H1 (cell line): ENCODE data around the gene GYPC. TPM values are rescaled to one million over a fixed set of nuclear protein-coding genes. Genes with fewer than 3 reads are reported as not detected.
A peak's percentile ranks its signal among the peaks of the same experiment; 100 is the strongest.

Experiments used
- CTCF ChIA-PET: fragments of 300-600 bp; sonication (Branson Sonifier 250); formaldehyde crosslinking; loops from one replicate; lab custom pipeline; 2021; ENCODE audit not compliant: partially characterized antibody; lab: Charles Lee
- POLR2A ChIA-PET: fragments of 300-600 bp; sonication (Branson Sonifier 250); formaldehyde crosslinking; loops from one replicate; lab custom pipeline; 2021; ENCODE audit warnings: inconsistent platforms; ENCODE audit not compliant: partially characterized antibody; lab: Charles Lee
- DNase-seq, 2 experiments: peaks; one replicate each; pipeline versions ENCODE4 v3.0.0 to v3.0.0-alpha.2; 2010 to 2022; ENCODE audit warnings: low spot score in 2 of 2, low read depth in 1 of 2, mixed read lengths in 1 of 2
- FAIRE-seq: peaks from 2 replicates; lab custom pipeline; 2011; peaks lifted over from hg19 to GRCh38; lab: Jason Lieb, UNC
- H2AFZ ChIP-seq: 2 replicates; pipeline ENCODE4 v1.8.1; 2012; ENCODE audit warnings: low read length, inconsistent platforms
- H2AK5ac ChIP-seq: 2 replicates; pipeline ENCODE4 v1.6.1; 2013; ENCODE audit warnings: low read depth, low read length
- H2BK120ac ChIP-seq: replicated peaks from 2 replicates; pipeline ENCODE3; 2013; ENCODE audit warnings: low read depth, low read length, inconsistent platforms
- H2BK12ac ChIP-seq: 2 replicates; pipeline ENCODE4 v1.6.1; 2013; ENCODE audit warnings: low read depth, low read length
- H2BK15ac ChIP-seq: 2 replicates; pipeline ENCODE4 v1.6.1; 2013; ENCODE audit warnings: low read length
- H2BK20ac ChIP-seq: 2 replicates; pipeline ENCODE4 v1.6.1; 2013; ENCODE audit warnings: low read length
- H2BK5ac ChIP-seq: 2 replicates; pipeline ENCODE4 v1.6.1; 2013; ENCODE audit warnings: low read depth, low read length
- H3K14ac ChIP-seq: 2 replicates; pipeline ENCODE4 v1.6.1; 2013; ENCODE audit warnings: inconsistent platforms; ENCODE audit not compliant: insufficient read length
- H3K18ac ChIP-seq: 2 replicates; pipeline ENCODE4 v1.6.1; 2013; ENCODE audit warnings: low read length; ENCODE audit errors: extremely low read depth
- H3K23ac ChIP-seq: 2 replicates; pipeline ENCODE4 v1.6.1; 2013; ENCODE audit warnings: inconsistent platforms; ENCODE audit not compliant: insufficient read length
- H3K23me2 ChIP-seq: 2 replicates; pipeline ENCODE4 v1.6.1; 2013; ENCODE audit warnings: low read depth, low read length
- H3K27ac ChIP-seq: 2 replicates; pipeline ENCODE4 v1.6.1; 2011; ENCODE audit warnings: low read depth, low read length, inconsistent platforms
- H3K27me3 ChIP-seq, 4 experiments: replicated peaks in 1 of 4; 1 replicate in 1 of 4; 2 replicates in 3 of 4; pipeline versions ENCODE4 v1.6.1 to v1.8.1; 2011 to 2013; ENCODE audit warnings: low read length in 3 of 4, mild to moderate bottlenecking in 3 of 4, inconsistent platforms in 2 of 4, mixed read lengths in 2 of 4, moderate library complexity in 1 of 4; ENCODE audit not compliant: control insufficient read depth in 3 of 4, insufficient read depth in 3 of 4; ENCODE audit errors: extremely low read depth in 1 of 4
- H3K36me3 ChIP-seq, 4 experiments: 2 replicates each; pipeline versions ENCODE4 v1.6.1 to v1.8.1; 2011 to 2013; ENCODE audit warnings: mild to moderate bottlenecking in 4 of 4, low read length in 3 of 4, moderate library complexity in 2 of 4, control low read depth in 1 of 4, inconsistent platforms in 1 of 4; ENCODE audit not compliant: insufficient read depth in 4 of 4, control insufficient read depth in 2 of 4
- H3K4ac ChIP-seq: replicated peaks from 2 replicates; pipeline ENCODE3; 2013; ENCODE audit warnings: low read length, low read depth, mixed read lengths, inconsistent platforms; ENCODE audit not compliant: insufficient read length
- H3K4me1 ChIP-seq, 4 experiments: replicated peaks in 1 of 4; 1 replicate in 1 of 4; 2 replicates in 3 of 4; pipeline versions ENCODE4 v1.6.1 to v1.8.1; 2011 to 2013; ENCODE audit warnings: low read length in 3 of 4, inconsistent platforms in 2 of 4, mixed read lengths in 1 of 4; ENCODE audit not compliant: insufficient read depth in 4 of 4, control insufficient read depth in 3 of 4
- H3K4me2 ChIP-seq, 2 experiments: 2 replicates each; pipeline versions ENCODE4 v1.6.1 to v1.8.1; 2011 to 2013; ENCODE audit warnings: low read depth in 2 of 2, low read length in 2 of 2, control low read depth in 1 of 2, inconsistent platforms in 1 of 2, mild to moderate bottlenecking in 1 of 2; ENCODE audit not compliant: insufficient read depth in 1 of 2
- H3K4me3 ChIP-seq, 4 experiments: fragments of 200-600, 300-600 bp in 1 of 4; sonication (generic), shearing (Covaris generic), sonication (Bioruptor Twin) in 1 of 4; 2 replicates each; pipeline versions ENCODE4 v1.5.1 to v1.8.1; 2011 to 2016; ENCODE audit warnings: low read length in 4 of 4, low read depth in 3 of 4, control low read depth in 2 of 4, inconsistent platforms in 2 of 4, mild to moderate bottlenecking in 2 of 4, mixed read lengths in 1 of 4, moderate library complexity in 1 of 4; ENCODE audit not compliant: insufficient read depth in 2 of 4; ENCODE audit errors: extremely low read depth in 1 of 4
- H3K56ac ChIP-seq: replicated peaks from 2 replicates; pipeline ENCODE3; 2013; ENCODE audit warnings: low read depth, mild to moderate bottlenecking, mixed read lengths, low read length, inconsistent platforms; ENCODE audit not compliant: insufficient read length
- H3K79me1 ChIP-seq: 2 replicates; pipeline ENCODE4 v1.6.1; 2013; ENCODE audit warnings: low read depth, low read length, control low read depth
- H3K79me2 ChIP-seq, 2 experiments: 2 replicates each; pipeline versions ENCODE4 v1.6.1 to v1.8.1; 2012 to 2013; ENCODE audit warnings: low read length in 2 of 2, mild to moderate bottlenecking in 2 of 2, inconsistent platforms in 1 of 2; ENCODE audit not compliant: insufficient read depth in 2 of 2, control insufficient read depth in 1 of 2
- H3K9ac ChIP-seq, 4 experiments: replicated peaks in 1 of 4; 1 replicate in 1 of 4; 2 replicates in 3 of 4; pipeline versions ENCODE4 v1.6.1 to v1.8.1; 2011 to 2013; ENCODE audit warnings: low read depth in 3 of 4, low read length in 3 of 4, control low read depth in 2 of 4, mild to moderate bottlenecking in 2 of 4, moderate library complexity in 2 of 4, inconsistent platforms in 1 of 4; ENCODE audit errors: extremely low read depth in 1 of 4
- H3K9me3 ChIP-seq, 2 experiments: 2 replicates each; pipeline versions ENCODE4 v1.6.1 to v1.8.1; 2012 to 2013; ENCODE audit warnings: mild to moderate bottlenecking in 2 of 2, moderate library complexity in 2 of 2, control low read depth in 1 of 2, inconsistent platforms in 1 of 2, low read depth in 1 of 2, low read length in 1 of 2, mixed read lengths in 1 of 2; ENCODE audit not compliant: insufficient read depth in 2 of 2
- H4K20me1 ChIP-seq, 2 experiments: replicated peaks in 1 of 2; 2 replicates each; pipeline versions ENCODE3 to v1.8.1; 2011 to 2013; ENCODE audit warnings: inconsistent platforms in 2 of 2, low read length in 2 of 2, mild to moderate bottlenecking in 1 of 2; ENCODE audit not compliant: insufficient read depth in 2 of 2, control insufficient read depth in 1 of 2
- H4K5ac ChIP-seq: 2 replicates; pipeline ENCODE4 v1.6.1; 2013; ENCODE audit warnings: low read length, low read depth, mixed read lengths, inconsistent platforms; ENCODE audit not compliant: insufficient read length
- H4K8ac ChIP-seq: 2 replicates; pipeline ENCODE4 v1.8.0; 2013; ENCODE audit warnings: mild to moderate bottlenecking, moderate library complexity, low read length, inconsistent platforms; ENCODE audit not compliant: insufficient read depth; ENCODE audit errors: extremely low read depth
- H4K91ac ChIP-seq: replicated peaks from 2 replicates; pipeline ENCODE3; 2013; ENCODE audit warnings: low read length, mixed read lengths, inconsistent platforms; ENCODE audit not compliant: insufficient read length
- CTCF ChIP-seq, 3 experiments: IDR thresholded peaks; 1 replicate in 2 of 3; 2 replicates in 1 of 3; pipeline versions ENCODE4 v1.5.1 to v1.6.1; 2011; ENCODE audit warnings: low read length in 3 of 3, mild to moderate bottlenecking in 3 of 3, inconsistent platforms in 2 of 3, low read depth in 1 of 3, moderate library complexity in 1 of 3; ENCODE audit not compliant: insufficient read depth in 1 of 3; ENCODE audit errors: control extremely low read depth in 1 of 3
- EP300 ChIP-seq, 2 experiments: IDR thresholded peaks; 1 replicate in 1 of 2; 2 replicates in 1 of 2; pipeline ENCODE4 v1.6.1; 2011 to 2012; ENCODE audit warnings: low read depth in 2 of 2, low read length in 2 of 2, mild to moderate bottlenecking in 2 of 2, borderline replicate concordance in 1 of 2, inconsistent platforms in 1 of 2, moderate library complexity in 1 of 2
- KDM4A ChIP-seq: IDR thresholded peaks from one replicate; pipeline ENCODE4 v1.7.1; 2012; ENCODE audit warnings: low read depth, mild to moderate bottlenecking, moderate library complexity, low read length, inconsistent platforms; ENCODE audit not compliant: severe bottlenecking
- RAD21 ChIP-seq, 2 experiments: IDR thresholded peaks in 1 of 2; conservative IDR thresholded peaks in 1 of 2; 2 replicates each; pipeline ENCODE4 v1.6.1; 2011; ENCODE audit warnings: low read depth in 2 of 2, low read length in 2 of 2, improper control_type of control experiment in 1 of 2, inconsistent platforms in 1 of 2, mild to moderate bottlenecking in 1 of 2, moderate library complexity in 1 of 2
- SRF ChIP-seq: IDR thresholded peaks from 2 replicates; pipeline ENCODE4 v1.6.1; 2011; ENCODE audit warnings: mild to moderate bottlenecking, low read depth, low read length, moderate library complexity
- TAF7 ChIP-seq: optimal IDR thresholded peaks from 2 replicates; pipeline ENCODE3; 2011; ENCODE audit warnings: low read depth, mild to moderate bottlenecking, inconsistent platforms, low read length, moderate library complexity, borderline replicate concordance
- WGBS, 2 experiments: shearing (Covaris generic) in 1 of 2; methylation state at CpG; one replicate each; pipeline versions ENCODE4 v1.1.6 to v1.1.7; 2013 to 2015; ENCODE audit warnings: low lambda C conversion rate in 2 of 2, mixed read lengths in 2 of 2, inconsistent platforms in 1 of 2, low coverage in 1 of 2, missing lambda C conversion rate in 1 of 2; ENCODE audit not compliant: insufficient replicate concordance in 2 of 2, insufficient coverage in 1 of 2, insufficient read length in 1 of 2; ENCODE audit errors: extremely low coverage in 1 of 2, missing lambda C conversion rate in 1 of 2; 5-methylcytosine and 5-hydroxymethylcytosine counted together
- polyA plus RNA-seq, 7 experiments: library from polyadenylated mRNA; depleted of rRNA in 3 of 7; stranded (reverse) in 5 of 7; unstranded in 2 of 7; fragments of >200 nt in 5 of 7; fragments of 200-250 nt in 2 of 7; gene quantifications; 1 replicate in 5 of 7; 2 replicates in 1 of 7; 4 replicates in 1 of 7; pipeline versions ENCODE4 v1.2.1 to v1.2.3, GENCODE V29; 2011 to 2013; ENCODE audit warnings: missing spikeins in 2 of 7, mixed read lengths in 2 of 7
- total RNA-seq: library from RNA; stranded (reverse); fragmentation: NEBNext Ultra II Directional; extraction: Animal tissue kit (Norgen Biotek cat#: 25700); gene quantifications from 2 replicates; pipeline ENCODE4 v1.2.1, GENCODE V29; 2021

The GYPC gene
- total and polyA plus RNA-seq, 2 of the 8 experiments (the other 6 are each of a cell fraction or from before 2014, with no cell fraction given), result 26.8 to 53.6 TPM

GRCh38 chr2:126634273-126634861 is 21.6 kb upstream of the GYPC start:
- no peak overlapping the region for H2AFZ ChIP-seq
- TF ChIP-seq EP300 (IDR thresholded peaks at IDR 0.05; ENCODE audit: borderline replicate concordance in 1 of 2, low read depth in 2 of 2, low read length in 2 of 2) (no peak), TAF7 (no peak), CTCF (IDR thresholded peaks at IDR 0.05; ENCODE audit: control extremely low read depth in 1 of 3, insufficient read depth in 1 of 3, low read depth in 1 of 3, low read length in 3 of 3) (peak; percentile 31 to 60 (median 49)), SRF (no peak), KDM4A (no peak), RAD21 (IDR thresholded peaks at IDR 0.05 in 1 of 2, conservative IDR thresholded peaks at IDR 0.05 in 1 of 2; ENCODE audit: low read depth in 2 of 2, low read length in 2 of 2) (peak; percentile 37 to 55; a peak in 3 of 4 replicates)
- H3K36me3 ChIP-seq, result no peaks in the 10 kb centered on the region
- H2BK20ac ChIP-seq, result no peak overlapping the region
- H3K23me2 ChIP-seq, result no peaks in the 10 kb centered on the region
- H3K9ac ChIP-seq, result no peak overlapping the region
- H4K20me1 ChIP-seq, result no peaks in the 10 kb centered on the region
- 61% methylated on average over 12 of the region's 12 CpGs; no CpG with 5 or more reads in 1 of the 2 experiments for WGBS, 2 experiments
- H2BK15ac ChIP-seq, result no peak overlapping the region
- no peak overlapping the region for H2AK5ac ChIP-seq
- no peaks in the 10 kb centered on the region; a peak in 1 of 7 replicates for H3K27me3 ChIP-seq
- H3K23ac ChIP-seq, result no peak overlapping the region
- H3K18ac ChIP-seq, result no peak overlapping the region
- no peak overlapping the region for H3K27ac ChIP-seq
- FAIRE-seq, result peak; percentile 78
- no peak overlapping the region for H3K14ac ChIP-seq
- no peak overlapping the region for H3K56ac ChIP-seq
- H2BK120ac ChIP-seq, result no peak overlapping the region
- no peak overlapping the region for H3K4ac ChIP-seq
- H3K4me3 ChIP-seq, result no peak overlapping the region
- DNase-seq, result peak in 1 of 2 experiments; percentile 53
- CTCF ChIA-PET, result interaction anchor here (0.8 to 4.3 kb wide), 16 partner anchors 9 to 312 kb away, joined by 3 to 19 read pairs (median 3); no protein-coding TSS in a partner anchor
- H3K9me3 ChIP-seq, result no peaks in the 10 kb centered on the region
- no peaks in the 10 kb centered on the region for H3K79me2 ChIP-seq
- H2BK12ac ChIP-seq, result no peak overlapping the region
- no peaks in the 10 kb centered on the region for H3K79me1 ChIP-seq
- no peak overlapping the region for H4K91ac ChIP-seq
- H4K8ac ChIP-seq, result no peak overlapping the region
- no peaks in the 10 kb centered on the region for H3K4me1 ChIP-seq
- H3K4me2 ChIP-seq, result no peak overlapping the region
- POLR2A ChIA-PET, result no interaction called here
- H4K5ac ChIP-seq, result no peak overlapping the region
- no peak overlapping the region for H2BK5ac ChIP-seq
